GM11168 (cell line): ENCODE results near the gene ZNF385D.
"Not testable (repeated sequence)": the region's sequence is repeated elsewhere in the genome, so short reads cannot be mapped to it uniquely, and the experiment has no call there.

ENCODE experiments used
- in situ Hi-C: fragments of 300-500 bp; cut with MboI; formaldehyde crosslinking; loops from one replicate; pipeline ENCODE4 v1.12.0; 2022; ENCODE audit warnings: low sequenced_read_pairs; ENCODE audit not compliant: unreplicated experiment

ZNF385D gene

GRCh38 chr3:21409401-21409800 is 341.6 kb downstream of the ZNF385D start:
- in situ Hi-C loops, result no loop called here

- in situ Hi-C loops, result no loop called here
Measured at GRCh38 chr3:21407743-21408142, 343.3 kb downstream of the ZNF385D start.

GRCh38 chr3:21405671-21406667 is 345.0 kb downstream of the ZNF385D start:
- in situ Hi-C loops, result no loop called here

- in situ Hi-C loops, result no loop called here
Measured at GRCh38 chr3:21398461-21398860, 352.5 kb downstream of the ZNF385D start.

GRCh38 chr3:21393683-21394311 is 357.2 kb downstream of the ZNF385D start:
- in situ Hi-C loops, result no loop called here

GRCh38 chr3:21392526-21392925 is 358.5 kb downstream of the ZNF385D start:
- in situ Hi-C loops, result no loop called here

GRCh38 chr3:21390856-21391255 is 360.2 kb downstream of the ZNF385D start:
- in situ Hi-C loops, result no loop called here

- in situ Hi-C loops, result no loop called here
Measured at GRCh38 chr3:21390136-21390535, 360.9 kb downstream of the ZNF385D start.

GRCh38 chr3:21387142-21387826 is 363.7 kb downstream of the ZNF385D start:
- in situ Hi-C loops, result not testable (repeated sequence)

- in situ Hi-C loops, result not testable (repeated sequence)
Measured at GRCh38 chr3:21378036-21378435, 373.0 kb downstream of the ZNF385D start.

- in situ Hi-C loops, result no loop called here
Measured at GRCh38 chr3:21377071-21377769, 373.8 kb downstream of the ZNF385D start.

GRCh38 chr3:21372316-21372715 is 378.7 kb downstream of the ZNF385D start:
- in situ Hi-C loops, result no loop called here
